HTERT RPE-1 (cell line): ENCODE data around the gene APOA1.

Source experiments
- in situ Hi-C: fragments of 300-500 bp; cut with MboI; formaldehyde crosslinking; loops from 4 replicates; pipeline ENCODE4 v1.14.3; 2020; ENCODE audit warnings: low sequenced_read_pairs

APOA1 gene

DNA sequence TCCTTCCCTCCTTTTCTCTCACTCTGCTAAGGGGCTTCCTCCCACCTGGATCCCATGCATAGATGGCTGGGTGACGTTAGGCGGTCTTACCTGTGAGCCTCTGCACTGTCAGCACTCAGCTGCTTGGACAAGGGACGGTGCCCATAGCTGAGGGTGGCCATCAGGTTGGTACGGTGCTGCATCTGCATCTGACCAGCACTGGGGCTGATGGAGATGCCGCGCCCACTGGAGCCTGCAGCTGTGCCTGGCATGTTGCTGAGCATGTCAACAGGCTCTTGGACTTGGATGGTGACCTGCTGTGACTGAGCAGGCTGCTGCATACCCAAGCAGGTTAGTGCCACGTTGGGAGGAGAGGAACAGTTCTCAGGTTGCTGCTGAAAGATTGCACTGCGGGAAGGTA, 21.8 kb upstream of the APOA1 start:
- in situ Hi-C loops = no loop called here

DNA sequence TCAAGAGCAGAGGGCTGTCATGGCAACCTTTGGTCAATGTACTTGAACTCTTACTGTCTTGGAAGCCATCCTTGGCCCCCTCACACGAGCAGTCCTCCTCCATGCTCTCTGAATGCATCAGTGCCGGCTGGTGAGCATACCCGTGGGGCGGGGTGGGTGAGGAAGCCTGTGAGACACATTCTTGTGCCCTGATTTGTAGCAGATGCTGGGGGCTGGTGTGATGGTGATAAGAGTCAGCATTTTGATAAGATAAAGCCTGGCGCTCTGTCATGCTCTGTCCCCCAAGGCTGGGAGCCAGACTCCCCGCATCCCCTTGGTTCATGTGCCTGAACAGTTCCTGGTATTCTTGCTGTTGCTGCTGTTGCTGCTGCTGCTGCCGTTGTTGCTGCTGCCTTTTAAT, 20.5 kb upstream of the APOA1 start:
- in situ Hi-C loops = no loop called here

DNA sequence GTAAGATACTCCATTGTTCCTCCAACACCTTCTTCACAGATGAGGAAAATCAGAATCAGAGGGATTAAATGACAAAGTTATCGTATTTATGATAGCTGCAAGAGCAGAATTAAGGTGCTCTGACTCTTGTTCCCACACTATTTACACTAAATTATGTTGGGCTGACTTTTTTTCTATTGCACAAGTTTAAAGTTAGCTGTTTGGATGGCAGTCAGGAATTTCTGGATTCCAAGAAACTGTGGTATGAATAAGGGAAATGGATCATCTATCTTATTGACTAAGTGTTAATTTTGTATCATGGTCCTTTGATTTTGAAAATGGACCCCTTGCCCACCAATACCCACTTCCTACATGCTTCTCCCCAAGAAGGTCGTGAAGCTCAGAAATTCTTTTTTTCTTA, 19.9 kb upstream of the APOA1 start:
- in situ Hi-C loops = no loop called here

DNA sequence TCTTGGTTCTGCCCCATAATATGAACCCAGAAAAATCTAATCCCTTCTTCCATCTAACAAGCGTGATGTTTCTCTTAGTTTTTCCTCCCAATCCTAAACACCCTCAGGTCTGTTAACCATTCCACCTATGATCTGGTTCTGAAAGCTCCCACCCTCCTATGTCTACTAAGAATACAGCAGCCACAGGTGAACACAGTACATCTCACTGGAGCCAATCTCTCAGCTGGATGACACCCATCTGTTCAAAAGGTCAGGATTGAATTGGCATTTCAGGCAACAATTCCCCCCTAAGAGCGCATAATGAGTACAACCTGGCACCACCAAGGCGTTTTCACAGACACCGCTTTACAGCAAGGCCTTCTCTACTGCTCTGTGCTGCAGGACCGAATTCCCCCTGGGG, 19.0 kb upstream of the APOA1 start:
- in situ Hi-C loops = no loop called here

DNA sequence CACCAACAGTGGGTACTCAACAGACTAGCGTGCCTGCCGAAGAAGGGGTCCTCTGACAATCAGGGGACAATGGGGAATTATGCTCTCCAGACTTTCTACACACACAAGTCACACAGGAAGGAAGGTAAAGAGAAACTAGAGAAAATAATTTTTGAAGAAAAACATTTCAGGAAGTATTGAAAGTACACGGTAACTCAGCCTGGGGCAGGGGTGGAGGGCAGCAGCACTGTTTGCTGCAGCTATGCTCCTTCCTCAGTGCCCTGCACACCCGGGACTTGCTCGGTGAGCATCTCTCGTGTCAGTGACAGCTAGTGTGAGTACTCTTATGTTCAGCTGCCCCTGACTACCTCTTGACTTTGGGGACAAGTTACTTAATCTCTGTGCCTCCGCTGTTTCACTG, 18.0 kb upstream of the APOA1 start:
- in situ Hi-C loops = no loop called here

DNA sequence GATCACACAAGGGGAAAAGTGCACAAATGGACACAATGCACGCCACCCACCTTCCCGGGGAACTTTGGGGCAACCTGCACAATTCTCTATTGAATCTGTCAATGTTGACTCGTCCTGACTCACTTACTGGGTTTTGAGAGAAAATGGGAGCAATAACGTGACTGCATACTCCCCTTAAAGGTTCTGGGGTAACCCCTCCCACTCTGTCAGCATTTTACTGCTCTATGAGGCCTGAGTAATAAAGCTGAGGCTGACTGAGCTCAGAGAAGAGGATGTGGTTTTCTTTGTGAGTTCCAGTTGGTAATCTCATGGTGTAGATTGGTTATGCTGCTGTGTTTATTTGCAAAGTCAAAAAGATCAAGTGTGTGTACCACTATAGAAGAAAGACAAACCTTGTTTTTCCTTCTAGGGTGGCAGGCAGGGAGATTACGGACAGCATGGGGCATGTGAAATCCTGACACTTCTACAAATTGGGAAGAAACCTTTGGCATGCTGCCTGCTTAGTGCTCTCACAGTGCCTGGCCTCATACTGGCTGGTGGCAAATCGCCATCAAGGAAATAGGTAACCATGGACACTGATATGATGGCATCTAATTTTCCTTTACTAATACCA, 16.1 kb upstream of the APOA1 start:
- in situ Hi-C loops = no loop called here

DNA sequence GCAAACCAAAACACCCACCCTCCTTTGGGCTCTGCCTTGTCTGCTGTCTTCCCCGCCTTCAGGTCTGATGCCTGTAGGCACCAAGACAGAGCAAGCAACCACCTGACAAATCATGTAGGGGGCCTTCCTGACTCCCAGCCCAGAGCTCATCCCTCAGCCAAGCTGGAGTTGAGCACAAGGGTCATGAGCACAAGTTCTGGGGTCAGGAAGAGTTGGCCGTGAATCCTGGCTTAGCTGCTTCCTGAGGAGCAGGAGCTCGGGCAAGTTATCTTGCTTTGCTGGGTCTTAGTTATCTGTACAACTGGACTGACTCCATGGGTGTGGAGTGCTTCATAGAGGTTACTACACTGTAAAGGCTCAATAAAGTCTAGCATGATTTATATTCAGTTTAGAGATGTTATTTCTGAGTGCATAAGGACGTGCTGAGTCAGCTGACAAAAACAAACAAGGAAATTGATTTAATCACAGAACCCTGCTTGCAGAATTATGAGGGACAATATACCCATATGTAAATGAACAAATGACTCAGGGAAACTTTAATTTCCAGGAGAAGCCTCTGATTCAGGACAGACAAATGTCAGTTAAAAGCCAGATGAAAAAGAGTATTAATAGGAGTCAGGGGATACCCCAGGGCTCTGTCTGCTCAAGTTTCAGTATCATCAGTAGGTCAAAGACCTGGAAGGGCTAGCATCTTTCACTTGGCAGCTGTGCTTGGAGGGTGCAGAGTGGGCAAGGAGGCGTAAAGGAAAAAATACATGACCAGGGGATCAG, 15.0 kb upstream of the APOA1 start:
- in situ Hi-C loops = no loop called here

DNA sequence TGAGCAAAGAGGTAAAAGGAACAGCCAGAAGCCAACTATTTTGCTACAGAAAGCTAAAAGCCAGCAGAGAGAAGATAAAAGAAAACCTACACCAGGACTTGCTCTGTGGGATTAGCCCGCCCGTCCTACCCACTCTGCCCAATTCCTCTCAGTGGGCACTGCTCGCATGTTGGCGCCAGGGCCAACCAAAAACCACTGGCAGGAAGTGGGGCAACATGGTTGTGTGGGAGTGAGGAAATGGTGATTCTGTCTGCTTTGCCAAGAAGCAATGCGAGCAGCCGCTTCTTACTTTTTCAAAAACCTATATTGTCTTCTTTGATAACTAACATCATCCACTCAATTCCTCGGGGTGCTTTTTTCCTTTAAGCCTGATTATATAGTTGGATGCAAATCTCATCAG, 14.2 kb upstream of the APOA1 start:
- in situ Hi-C loops = no loop called here

DNA sequence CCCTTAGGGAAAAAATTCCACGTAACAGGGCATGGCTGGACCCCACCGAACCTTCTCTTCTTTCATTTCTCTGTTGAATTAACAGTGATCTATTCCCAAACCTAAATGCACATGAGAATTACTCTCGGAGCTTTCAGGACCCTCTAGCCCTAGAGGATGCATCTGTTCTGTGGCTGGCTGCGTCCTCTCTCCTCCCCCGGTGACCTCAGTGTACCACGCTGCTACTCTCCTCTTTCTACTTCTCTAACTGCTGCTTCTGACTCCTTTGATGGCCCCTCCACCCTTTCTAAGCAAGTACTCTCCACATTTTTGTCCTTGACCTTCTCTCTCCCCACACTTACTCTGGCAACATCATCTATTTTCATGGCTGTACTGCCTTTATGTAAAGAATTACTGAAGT, 12.1 kb upstream of the APOA1 start:
- in situ Hi-C loops = no loop called here

DNA sequence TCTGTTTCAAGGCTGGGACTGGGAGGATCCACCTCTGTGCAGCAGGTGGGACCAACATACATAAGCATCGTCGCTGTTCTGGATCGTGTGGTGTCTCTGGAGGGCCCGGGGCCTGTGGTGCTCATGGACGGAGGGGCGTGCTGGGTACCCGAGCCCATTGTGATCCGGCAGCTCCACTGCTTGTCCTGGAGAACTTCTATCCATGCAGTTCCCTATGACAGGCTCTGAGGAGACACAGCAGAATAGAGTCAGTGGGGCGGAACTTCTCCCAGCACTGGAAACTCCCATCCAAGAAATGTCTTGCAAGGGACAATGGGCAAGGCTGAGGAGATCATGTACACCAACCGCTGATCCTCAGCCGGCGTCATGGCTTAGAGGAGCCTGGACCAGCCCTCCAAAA, 11.6 kb upstream of the APOA1 start:
- in situ Hi-C loops = no loop called here

DNA sequence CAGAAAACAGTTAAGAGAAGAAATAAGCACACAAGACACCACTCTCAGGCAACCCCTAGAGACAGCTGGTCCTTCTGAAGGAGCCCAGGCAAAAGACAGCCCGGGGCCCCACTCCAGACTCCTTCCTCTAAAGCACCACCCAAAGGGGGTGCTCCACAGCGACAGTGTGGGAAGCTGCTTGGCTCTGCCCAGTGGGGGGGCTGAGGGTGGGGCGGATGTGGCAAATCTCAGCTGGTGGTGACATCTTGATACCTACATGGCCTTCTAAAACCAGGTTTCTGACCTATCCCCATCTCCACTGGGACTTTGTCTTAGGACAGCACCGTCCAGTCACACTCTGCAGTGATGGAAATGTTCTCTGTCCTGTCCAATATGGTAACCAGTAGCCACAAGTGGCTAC, 10.2 kb upstream of the APOA1 start:
- in situ Hi-C loops = no loop called here

DNA sequence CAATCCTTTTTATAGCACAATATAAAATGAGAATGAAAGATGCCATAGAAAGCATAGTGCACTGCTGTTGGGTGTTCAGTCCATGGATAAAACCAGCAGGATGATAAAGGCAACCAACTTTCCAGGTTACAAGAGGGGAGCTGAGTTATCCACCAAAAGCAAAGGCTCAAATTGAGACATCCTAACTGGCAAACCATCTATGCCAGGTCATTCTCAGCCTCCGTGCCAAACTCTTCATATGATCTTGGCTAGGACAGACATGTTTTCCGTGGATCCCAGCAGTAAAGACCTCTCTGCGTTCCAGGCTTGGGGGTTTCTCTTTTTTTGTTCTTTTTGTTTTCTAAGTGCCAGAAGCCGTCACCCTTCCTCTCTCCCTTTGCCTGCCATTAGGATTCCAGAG, 7.3 kb upstream of the APOA1 start:
- in situ Hi-C loops = no loop called here

DNA sequence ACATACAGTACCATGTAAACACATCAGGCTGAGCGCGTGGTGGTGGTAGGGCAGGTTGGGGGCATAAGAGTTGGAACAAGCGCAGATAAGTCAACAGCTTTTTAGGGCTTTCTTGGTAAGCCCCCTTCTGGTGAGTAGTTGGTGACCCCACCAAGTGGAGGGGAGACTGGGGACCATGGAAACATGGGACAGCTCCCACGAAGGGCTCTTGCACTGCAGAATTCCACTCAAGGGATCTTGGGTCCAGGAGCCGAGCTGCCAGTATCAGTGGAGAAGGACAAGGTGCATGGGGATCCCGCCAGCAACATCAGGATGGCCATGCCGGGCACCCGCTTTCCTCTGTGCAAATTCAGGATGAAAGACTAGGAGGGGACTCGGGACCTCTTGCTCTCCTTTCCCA, 6.2 kb upstream of the APOA1 start:
- in situ Hi-C loops = no loop called here

DNA sequence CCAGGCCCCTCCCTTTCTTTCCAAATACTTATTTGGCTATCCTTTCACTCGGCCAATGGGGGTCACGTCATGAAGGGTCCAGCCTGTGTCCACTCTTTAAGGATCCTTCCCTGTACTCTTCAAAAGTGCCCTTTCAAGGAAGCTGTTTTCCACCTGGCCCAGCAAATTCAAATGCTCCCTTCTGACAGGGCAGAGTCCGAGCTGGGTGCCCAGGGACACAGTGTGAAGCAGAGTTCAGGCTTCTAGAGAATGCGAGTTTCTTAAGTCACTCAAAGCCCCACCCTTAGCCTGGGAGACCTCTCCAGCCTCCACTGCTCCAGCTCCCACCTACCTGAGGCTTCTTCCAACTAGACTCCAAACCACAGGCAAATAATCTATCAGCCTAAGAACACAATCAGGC, 5.5 kb upstream of the APOA1 start:
- in situ Hi-C loops = no loop called here

DNA sequence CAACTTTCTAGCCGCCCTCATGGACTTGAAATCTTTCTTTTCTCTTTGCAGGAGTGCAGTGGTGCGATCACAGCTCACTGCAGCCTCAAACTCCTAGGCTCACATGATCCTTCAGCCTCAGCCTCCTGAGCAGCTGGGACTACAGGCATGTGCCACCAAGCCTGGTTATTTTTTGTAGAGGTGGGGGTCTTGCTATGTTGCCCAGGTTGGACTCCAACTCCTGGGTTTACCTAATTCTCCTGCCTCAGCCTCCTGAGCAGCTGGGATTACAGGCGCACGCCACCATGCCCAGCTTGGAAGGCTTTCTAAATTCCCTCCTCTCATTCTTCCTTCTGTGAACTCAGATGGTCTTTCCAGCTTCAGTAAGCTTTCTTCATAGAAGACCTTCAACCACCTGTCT, 4.7 kb upstream of the APOA1 start:
- in situ Hi-C loops = no loop called here

DNA sequence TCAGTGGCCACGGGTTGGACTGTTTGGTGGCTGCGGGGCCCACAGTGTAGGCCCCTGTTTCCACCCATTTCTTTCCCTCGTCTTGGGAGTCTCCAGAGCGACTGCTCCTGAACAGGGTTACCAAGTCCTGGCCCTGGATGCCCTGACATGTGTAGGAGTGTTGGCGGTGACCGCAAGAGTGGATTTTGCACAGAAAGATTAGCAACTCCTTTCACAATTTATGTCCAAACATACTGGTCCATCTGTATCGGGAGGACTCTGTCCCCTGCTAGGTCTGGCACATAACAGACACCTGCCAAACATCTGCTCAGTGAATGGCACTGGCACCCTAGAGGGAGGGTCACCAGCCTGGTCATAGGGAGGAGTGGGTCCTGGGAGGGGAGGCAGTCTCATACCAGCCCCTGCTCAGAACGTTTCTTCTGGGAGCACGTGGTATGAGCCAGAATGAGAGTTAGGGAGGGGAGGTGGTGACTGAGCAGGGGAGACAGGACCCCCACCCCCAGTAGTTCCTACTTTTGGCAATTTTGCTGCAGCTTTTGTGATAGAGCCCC, 3.4 kb upstream of the APOA1 start:
- in situ Hi-C loops = no loop called here

DNA sequence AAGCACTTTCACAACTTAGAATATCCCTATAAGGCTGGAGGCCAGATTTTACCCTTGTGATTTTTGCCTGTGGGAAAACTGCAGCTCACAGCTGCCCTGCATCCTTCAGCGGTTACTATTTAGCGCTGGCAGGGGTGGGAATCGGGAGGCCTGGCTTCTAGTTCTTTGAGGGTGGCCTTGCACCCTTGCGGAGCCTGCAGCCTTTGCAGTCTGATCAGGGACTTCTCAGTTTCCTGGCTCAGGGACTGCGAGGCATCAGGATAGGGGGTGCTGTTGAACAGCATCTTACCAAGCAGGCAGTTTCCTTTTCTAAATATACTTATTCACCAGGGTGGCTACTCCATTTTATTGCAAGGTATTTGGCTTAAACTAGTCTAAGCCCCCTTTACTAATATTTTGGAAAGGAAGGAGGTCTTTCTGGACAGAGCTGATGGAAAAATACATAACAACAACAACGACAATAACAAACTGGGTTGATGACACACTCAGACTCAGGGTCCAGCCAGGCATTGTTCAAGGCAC, 2.9 kb upstream of the APOA1 start:
- in situ Hi-C loops = no loop called here

DNA sequence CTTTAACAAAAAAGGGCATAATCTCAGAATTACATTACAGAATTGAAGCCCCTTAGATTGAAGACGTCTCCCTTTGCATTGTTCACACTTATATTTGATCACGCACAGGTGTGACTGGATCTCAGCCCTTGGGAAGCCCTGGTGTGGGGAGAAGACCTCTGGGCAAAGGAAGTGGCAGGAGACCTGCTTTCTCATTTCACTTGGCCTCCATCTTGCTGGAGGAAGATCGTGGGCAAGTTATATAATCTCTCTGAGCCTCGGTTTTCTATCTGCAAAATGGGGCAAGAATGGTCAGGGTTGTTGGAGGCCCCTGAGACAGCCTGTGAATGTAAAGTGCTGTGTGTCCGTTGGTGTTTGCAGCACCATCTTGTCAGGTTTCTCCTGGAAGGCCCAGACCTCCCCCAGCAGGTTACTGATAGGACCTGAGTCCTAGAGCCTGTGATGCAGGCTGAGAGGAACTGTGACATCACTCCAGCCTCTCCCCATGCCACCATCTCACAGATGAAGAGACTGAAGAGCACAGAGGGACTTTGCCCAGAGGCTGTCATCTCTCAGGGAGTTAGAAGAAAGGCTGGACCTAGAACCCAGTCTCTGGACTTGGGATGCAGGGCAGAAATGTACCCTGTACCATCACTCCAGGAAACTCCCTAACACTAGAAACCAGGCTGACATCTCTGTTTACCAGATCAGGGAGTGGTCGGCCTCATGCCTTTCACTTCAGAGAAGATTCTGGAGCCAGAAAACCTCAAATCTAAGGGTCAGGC, 1.1 kb upstream of the APOA1 start:
- in situ Hi-C loops = no loop called here

DNA sequence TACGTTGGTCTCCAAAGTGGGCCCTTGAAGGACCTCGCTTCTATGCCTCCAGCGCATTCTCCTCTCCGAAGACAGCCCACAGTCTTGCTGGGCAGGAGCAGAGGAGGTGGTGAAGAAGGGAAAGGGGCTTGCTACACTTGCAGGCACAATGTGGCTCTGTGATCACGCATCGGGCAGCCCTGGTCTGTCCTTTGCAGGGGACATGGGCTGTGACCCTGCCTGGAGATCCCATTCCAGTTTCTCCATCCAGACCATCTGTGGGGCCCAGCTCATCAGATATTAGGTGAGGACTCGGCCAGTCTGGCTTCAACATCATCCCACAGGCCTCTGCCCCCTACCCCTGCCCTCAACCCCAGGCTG, 810 bp downstream of the APOA1 start:
- in situ Hi-C loops = no loop called here

DNA sequence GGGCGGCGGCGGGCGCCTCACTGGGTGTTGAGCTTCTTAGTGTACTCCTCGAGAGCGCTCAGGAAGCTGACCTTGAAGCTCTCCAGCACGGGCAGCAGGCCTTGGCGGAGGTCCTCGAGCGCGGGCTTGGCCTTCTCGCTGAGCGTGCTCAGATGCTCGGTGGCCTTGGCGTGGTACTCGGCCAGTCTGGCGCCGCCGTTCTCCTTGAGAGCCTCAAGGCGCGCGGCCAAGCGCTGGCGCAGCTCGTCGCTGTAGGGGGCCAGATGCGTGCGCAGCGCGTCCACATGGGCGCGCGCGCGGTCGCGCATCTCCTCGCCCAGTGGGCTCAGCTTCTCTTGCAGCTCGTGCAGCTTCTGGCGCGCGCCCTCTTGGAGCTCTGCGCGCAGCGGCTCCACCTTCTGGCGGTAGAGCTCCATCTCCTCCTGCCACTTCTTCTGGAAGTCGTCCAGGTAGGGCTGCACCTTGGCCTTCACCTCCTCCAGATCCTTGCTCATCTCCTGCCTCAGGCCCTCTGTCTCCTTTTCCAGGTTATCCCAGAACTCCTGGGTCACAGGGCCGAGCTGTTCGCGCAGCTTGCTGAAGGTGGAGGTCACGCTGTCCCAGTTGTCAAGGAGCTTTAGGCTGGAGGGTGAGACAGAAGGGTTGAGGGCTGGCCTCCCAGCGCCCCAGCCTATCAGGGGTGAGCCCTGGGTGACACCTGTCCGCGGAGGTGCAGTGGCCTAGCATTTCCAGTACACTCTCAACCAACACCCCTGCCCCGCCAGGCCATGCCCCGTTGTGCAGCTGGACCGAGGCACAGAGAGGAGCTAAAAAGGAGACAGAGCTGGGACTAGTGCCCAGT, 1.4 kb downstream of the APOA1 start:
- in situ Hi-C loops = no loop called here
